Esophagus squamous epithelium (tissue), 5 donors: ENCODE results near the gene TNIK. TPM values are rescaled to one million over a fixed set of nuclear protein-coding genes. Genes with fewer than 3 reads are reported as not detected.

Experiments used
- DNase-seq: peaks from one replicate; lab custom pipeline; 2025; lab: John Stamatoyannopoulos, UW
- H3K27ac ChIP-seq, 4 donors: fragments of 200-600 bp; sonication (generic); one replicate each; pipeline ENCODE4 v1.5.1; 2016 to 2019; ENCODE audit warnings: mild to moderate bottlenecking in 1 of 4
- H3K27me3 ChIP-seq, 4 donors: fragments of 200-600 bp; sonication (generic); 1 replicate in 3 of 4; 2 replicates in 1 of 4; pipeline versions ENCODE4 v1.5.1 to v1.6.0; 2017 to 2021; ENCODE audit warnings: antibody characterized with exemption in 1 of 4
- H3K36me3 ChIP-seq, 3 donors: fragments of 200-600 bp; sonication (generic); one replicate each; pipeline ENCODE4 v1.5.1; 2016 to 2019
- H3K4me1 ChIP-seq, 3 donors: fragments of 200-600 bp; sonication (generic); one replicate each; pipeline ENCODE4 v1.5.1; 2017 to 2019
- H3K4me3 ChIP-seq, 4 donors: fragments of 200-600 bp; sonication (generic); 1 replicate in 3 of 4; 2 replicates in 1 of 4; pipeline ENCODE4 v1.5.1; 2016 to 2019; ENCODE audit warnings: mild to moderate bottlenecking in 2 of 4, moderate library complexity in 1 of 4
- H3K9me3 ChIP-seq, 3 donors: fragments of 200-600 bp; sonication (generic); one replicate each; pipeline ENCODE4 v1.5.1; 2016 to 2019
- CTCF ChIP-seq, 6 experiments: fragments of 450-650 bp in 4 of 6; fragments of 200-600 bp in 2 of 6; sonication (generic) in 2 of 6; IDR thresholded peaks; one replicate each; pipeline ENCODE4 v1.5.1; 2016 to 2019; ENCODE audit warnings: antibody characterized with exemption in 6 of 6, mild to moderate bottlenecking in 4 of 6, moderate library complexity in 4 of 6
- POLR2A ChIP-seq, 4 donors: fragments of 450-650 bp; IDR thresholded peaks; one replicate each; pipeline ENCODE4 v1.6.1; 2017; ENCODE audit warnings: antibody characterized with exemption in 4 of 4, mild to moderate bottlenecking in 4 of 4, moderate library complexity in 3 of 4
- WGBS, 2 donors: methylation state at CpG; one replicate each; pipeline ENCODE4 v1.1.5; 2018; 5-methylcytosine and 5-hydroxymethylcytosine counted together
- intact Hi-C: fragments of 100-400 bp; cut with DNase I; formaldehyde crosslinking; loops from one replicate; pipeline ENCODE4 v1.15.0; 2022
- total RNA-seq, 4 donors: library from RNA; depleted of rRNA; stranded (reverse); fragments of >200 nt; gene quantifications; one replicate each; pipeline ENCODE4 v1.1.0, GENCODE V29; 2016
- donor health status: DM: yes; HTN: yes; CAD: no.

TNIK gene
- total RNA-seq, 4 donors from 2014 or later = 2.2 to 11.6 (median 4.7) TPM

- peaks cover 0 to 16% (median 5%) of the 10 kb centered on the region in 3 donors for H3K4me1 ChIP-seq
- H3K4me3 ChIP-seq = no peak overlapping the region
These were observed 58.8 kb downstream of the TNIK start for GRCh38 chr3:171401432-171401831.

GRCh38 chr3:171399842-171400241 is 60.4 kb downstream of the TNIK start:
- TF ChIP-seq POLR2A (IDR thresholded peaks at IDR 0.05) = no peak
- no peak for TF ChIP-seq CTCF (IDR thresholded peaks at IDR 0.05)
- Histone ChIP-seq H3K27me3 (no peaks in the 10 kb centered on the region), H3K36me3 (no peaks in the 10 kb centered on the region), H3K9me3 (no peaks in the 10 kb centered on the region), H3K4me3 (no peak overlapping the region), H3K4me1 (peaks cover 0 to 10% (median 5%) of the 10 kb centered on the region in 3 donors), H3K27ac (no peak overlapping the region)
- intact Hi-C loops = no loop called here
- DNase-seq = no peak
- 83% methylated on average over 2 of the region's 2 CpGs for WGBS, 2 donors

More at GRCh38 chr3:171401432-171401831, 58.8 kb downstream of the TNIK start:
- WGBS, 2 donors = 57 to 81% methylated on average over 1 of the region's 1 CpG
- DNase-seq = no peak
- Histone ChIP-seq H3K9me3 (no peaks in the 10 kb centered on the region), H3K36me3 (no peaks in the 10 kb centered on the region), H3K27me3 (no peaks in the 10 kb centered on the region), H3K27ac (no peak overlapping the region)
- no peak for TF ChIP-seq POLR2A (IDR thresholded peaks at IDR 0.05)
- no peak for TF ChIP-seq CTCF (IDR thresholded peaks at IDR 0.05)
- intact Hi-C loops = no loop called here

GRCh38 chr3:171398343-171398742 is 61.9 kb downstream of the TNIK start:
- H3K36me3 ChIP-seq = no peaks in the 10 kb centered on the region
- DNase-seq = no peak
- peaks cover 0 to under 1% (median 0%) of the 10 kb centered on the region in 3 donors for H3K4me1 ChIP-seq
- intact Hi-C loops = no loop called here
- H3K9me3 ChIP-seq = no peaks in the 10 kb centered on the region
- 93 to 96% methylated on average over 2 of the region's 2 CpGs for WGBS, 2 donors
- TF ChIP-seq CTCF (IDR thresholded peaks at IDR 0.05) (no peak), POLR2A (IDR thresholded peaks at IDR 0.05) (no peak)
- no peak overlapping the region for H3K27ac ChIP-seq
- no peaks in the 10 kb centered on the region for H3K27me3 ChIP-seq
- H3K4me3 ChIP-seq = no peak overlapping the region

GRCh38 chr3:171397089-171397488 is 63.1 kb downstream of the TNIK start:
- DNase-seq = no peak
- Histone ChIP-seq H3K36me3 (no peaks in the 10 kb centered on the region), H3K27me3 (no peaks in the 10 kb centered on the region), H3K27ac (no peak overlapping the region), H3K9me3 (no peaks in the 10 kb centered on the region), H3K4me1 (peaks cover 0 to 7% (median 0%) of the 10 kb centered on the region in 3 donors), H3K4me3 (no peak overlapping the region)
- intact Hi-C loops = no loop called here
- TF ChIP-seq POLR2A (IDR thresholded peaks at IDR 0.05) = no peak
- TF ChIP-seq CTCF (IDR thresholded peaks at IDR 0.05) = no peak
- 82 to 89% methylated on average over 3 of the region's 3 CpGs for whole genome bisulfite sequencing, 2 donors

- 72 to 75% methylated on average over 3 of the region's 3 CpGs for WGBS, 2 donors
- H3K27ac ChIP-seq = no peak overlapping the region
- no peaks in the 10 kb centered on the region for H3K9me3 ChIP-seq
- H3K36me3 ChIP-seq = no peaks in the 10 kb centered on the region
- no peak overlapping the region for H3K4me3 ChIP-seq
- no peak for DNase-seq
- H3K27me3 ChIP-seq = no peaks in the 10 kb centered on the region
- intact Hi-C loops = no loop called here
- H3K4me1 ChIP-seq = peaks cover 0 to 7% (median 0%) of the 10 kb centered on the region in 3 donors
- TF ChIP-seq CTCF (IDR thresholded peaks at IDR 0.05) (no peak), POLR2A (IDR thresholded peaks at IDR 0.05) (no peak)
These were observed 64.2 kb downstream of the TNIK start for GRCh38 chr3:171396048-171396447.
